Progenitor cell of endocrine pancreas (in vitro differentiated cells): Measurements from ENCODE around the gene UTP11. TPM values are rescaled to one million over a fixed set of nuclear protein-coding genes. Genes with fewer than 3 reads are reported as not detected.

Experiments used
- DNase-seq: peaks from one replicate; pipeline ENCODE4 v3.0.0; 2021; ENCODE audit warnings: low spot score; ENCODE audit not compliant: unreplicated experiment
- H3K27ac Mint-ChIP-seq: 2 replicates; pipeline ENCODE4 v1.8.0; 2021; ENCODE audit warnings: mild to moderate bottlenecking, moderate library complexity, mixed read lengths
- H3K27me3 Mint-ChIP-seq: 2 replicates; pipeline ENCODE4 v1.8.0; 2021; ENCODE audit warnings: mixed read lengths
- H3K36me3 Mint-ChIP-seq: 2 replicates; pipeline ENCODE4 v1.8.0; 2022; ENCODE audit warnings: mixed read lengths; ENCODE audit not compliant: insufficient read depth
- H3K4me1 Mint-ChIP-seq: 2 replicates; pipeline ENCODE4 v1.8.0; 2021; ENCODE audit warnings: low read depth, mixed read lengths
- H3K4me3 Mint-ChIP-seq: 2 replicates; pipeline ENCODE4 v1.8.0; 2021; ENCODE audit warnings: low read depth, mild to moderate bottlenecking, moderate library complexity, mixed read lengths
- H3K9me3 Mint-ChIP-seq: 2 replicates; pipeline ENCODE4 v1.8.0; 2021; ENCODE audit warnings: low read depth, mixed read lengths
- total RNA-seq: library from RNA; stranded (reverse); gene quantifications from 2 replicates; pipeline ENCODE4 v1.2.1, GENCODE V29; 2021
- TF ChIP-seq, protein P1 (sequence below): fragments of 200-600 bp; sonication (generic); IDR thresholded peaks from one replicate; pipeline ENCODE4 v1.5.0; 2021; ENCODE audit warnings: antibody characterized with exemption, mild to moderate bottlenecking; ENCODE audit not compliant: unreplicated experiment

UTP11 gene
- total RNA-seq, 1 donor from 2014 or later, result 23.8 TPM

DNA sequence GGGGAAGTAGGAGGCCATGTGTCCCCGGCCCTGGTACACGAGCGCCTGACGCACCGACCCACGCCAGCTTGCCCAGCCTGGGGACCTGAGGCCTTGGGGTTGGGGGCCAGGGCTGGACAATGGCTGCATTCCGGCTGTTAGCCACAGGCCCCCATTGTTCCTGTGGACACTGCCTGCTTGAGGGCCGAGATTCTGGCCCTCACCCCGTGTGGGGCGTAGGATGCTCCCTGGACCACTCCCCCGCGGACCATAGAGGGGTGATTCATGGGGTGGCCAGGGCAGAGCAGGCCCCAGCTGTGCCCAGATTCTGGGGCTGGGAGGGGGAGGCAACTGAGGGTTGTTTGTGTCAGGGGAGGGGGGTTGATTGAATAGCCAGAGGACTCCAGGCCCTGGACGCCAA lies 22.3 kb downstream of the UTP11 start:
- H3K4me3 Mint-ChIP-seq, result no peak overlapping the region
- TF ChIP-seq, protein P1, sequence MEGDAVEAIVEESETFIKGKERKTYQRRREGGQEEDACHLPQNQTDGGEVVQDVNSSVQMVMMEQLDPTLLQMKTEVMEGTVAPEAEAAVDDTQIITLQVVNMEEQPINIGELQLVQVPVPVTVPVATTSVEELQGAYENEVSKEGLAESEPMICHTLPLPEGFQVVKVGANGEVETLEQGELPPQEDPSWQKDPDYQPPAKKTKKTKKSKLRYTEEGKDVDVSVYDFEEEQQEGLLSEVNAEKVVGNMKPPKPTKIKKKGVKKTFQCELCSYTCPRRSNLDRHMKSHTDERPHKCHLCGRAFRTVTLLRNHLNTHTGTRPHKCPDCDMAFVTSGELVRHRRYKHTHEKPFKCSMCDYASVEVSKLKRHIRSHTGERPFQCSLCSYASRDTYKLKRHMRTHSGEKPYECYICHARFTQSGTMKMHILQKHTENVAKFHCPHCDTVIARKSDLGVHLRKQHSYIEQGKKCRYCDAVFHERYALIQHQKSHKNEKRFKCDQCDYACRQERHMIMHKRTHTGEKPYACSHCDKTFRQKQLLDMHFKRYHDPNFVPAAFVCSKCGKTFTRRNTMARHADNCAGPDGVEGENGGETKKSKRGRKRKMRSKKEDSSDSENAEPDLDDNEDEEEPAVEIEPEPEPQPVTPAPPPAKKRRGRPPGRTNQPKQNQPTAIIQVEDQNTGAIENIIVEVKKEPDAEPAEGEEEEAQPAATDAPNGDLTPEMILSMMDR, result no peak
- DNase-seq, result no peak
- H3K27me3 Mint-ChIP-seq, result peaks cover 15% of the 10 kb centered on the region
- no peaks in the 10 kb centered on the region for H3K36me3 Mint-ChIP-seq
- no peaks in the 10 kb centered on the region for H3K9me3 Mint-ChIP-seq
- peaks cover 12% of the 10 kb centered on the region for H3K4me1 Mint-ChIP-seq
- H3K27ac Mint-ChIP-seq, result no peak overlapping the region

DNA sequence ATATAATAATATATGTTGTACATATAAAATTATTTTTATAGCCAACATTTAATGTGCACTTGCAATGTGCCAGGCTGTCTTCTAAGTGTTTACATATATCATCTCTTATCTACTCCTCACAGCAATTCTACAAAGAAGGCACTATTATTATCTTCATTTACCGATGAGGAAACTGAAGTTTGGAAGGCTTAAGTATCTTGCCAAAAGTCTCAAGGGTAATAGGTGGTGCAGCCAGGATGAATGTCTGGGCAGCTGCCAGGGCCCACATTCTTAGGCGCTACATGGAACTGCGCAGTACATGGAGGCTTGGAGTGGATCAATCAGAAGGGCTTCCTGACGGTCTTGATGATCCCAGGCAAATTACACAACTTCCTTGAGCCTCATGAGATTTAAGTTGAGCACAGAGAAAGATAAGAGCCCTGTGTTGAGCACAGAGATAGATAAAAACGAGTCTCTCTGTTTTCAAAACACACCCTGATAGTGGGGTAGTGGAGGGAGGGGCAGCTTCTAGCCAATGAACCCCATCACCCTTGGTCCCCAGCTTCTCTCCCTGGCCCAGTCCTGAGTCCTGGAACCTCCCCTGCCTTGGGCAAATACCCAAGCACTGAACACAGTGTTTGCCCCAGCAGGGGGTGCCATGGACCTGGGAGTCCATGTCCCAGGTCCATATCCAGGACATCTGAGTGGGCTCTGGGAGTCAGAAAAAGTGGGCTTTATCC lies 24.8 kb downstream of the UTP11 start:
- no peak overlapping the region for H3K4me3 Mint-ChIP-seq
- no peak for DNase-seq
- H3K27me3 Mint-ChIP-seq, result peaks cover 37% of the 10 kb centered on the region
- no peaks in the 10 kb centered on the region for H3K36me3 Mint-ChIP-seq
- H3K27ac Mint-ChIP-seq, result no peak overlapping the region
- TF ChIP-seq, protein P1, result peak; percentile 34
- no peaks in the 10 kb centered on the region for H3K4me1 Mint-ChIP-seq
- H3K9me3 Mint-ChIP-seq, result no peaks in the 10 kb centered on the region

DNA sequence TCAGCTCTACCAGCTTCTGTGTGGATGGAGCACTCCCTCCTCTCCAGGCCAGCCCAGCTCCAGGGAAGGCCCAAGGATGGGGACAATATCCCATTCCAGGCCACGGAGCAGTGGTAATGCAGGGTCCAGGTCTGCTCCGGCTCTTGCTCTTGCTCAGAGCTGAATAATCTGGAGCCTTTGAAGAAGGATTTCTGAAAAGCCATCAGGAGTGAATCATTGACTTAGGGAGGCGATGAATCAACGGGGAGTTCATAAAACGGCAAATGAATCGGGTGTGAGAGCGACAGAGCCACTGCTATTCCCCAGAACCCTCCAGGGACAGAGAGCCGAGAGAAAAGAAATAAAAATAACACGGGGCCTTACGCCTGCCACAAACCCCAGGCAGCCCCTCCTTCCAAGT lies 26.3 kb downstream of the UTP11 start:
- no peak overlapping the region for H3K4me3 Mint-ChIP-seq
- TF ChIP-seq, protein P1, result no peak
- peaks cover 52% of the 10 kb centered on the region for H3K27me3 Mint-ChIP-seq
- no peak for DNase-seq
- H3K27ac Mint-ChIP-seq, result no peak overlapping the region
- H3K4me1 Mint-ChIP-seq, result no peaks in the 10 kb centered on the region
- H3K9me3 Mint-ChIP-seq, result no peaks in the 10 kb centered on the region
- no peaks in the 10 kb centered on the region for H3K36me3 Mint-ChIP-seq

DNA sequence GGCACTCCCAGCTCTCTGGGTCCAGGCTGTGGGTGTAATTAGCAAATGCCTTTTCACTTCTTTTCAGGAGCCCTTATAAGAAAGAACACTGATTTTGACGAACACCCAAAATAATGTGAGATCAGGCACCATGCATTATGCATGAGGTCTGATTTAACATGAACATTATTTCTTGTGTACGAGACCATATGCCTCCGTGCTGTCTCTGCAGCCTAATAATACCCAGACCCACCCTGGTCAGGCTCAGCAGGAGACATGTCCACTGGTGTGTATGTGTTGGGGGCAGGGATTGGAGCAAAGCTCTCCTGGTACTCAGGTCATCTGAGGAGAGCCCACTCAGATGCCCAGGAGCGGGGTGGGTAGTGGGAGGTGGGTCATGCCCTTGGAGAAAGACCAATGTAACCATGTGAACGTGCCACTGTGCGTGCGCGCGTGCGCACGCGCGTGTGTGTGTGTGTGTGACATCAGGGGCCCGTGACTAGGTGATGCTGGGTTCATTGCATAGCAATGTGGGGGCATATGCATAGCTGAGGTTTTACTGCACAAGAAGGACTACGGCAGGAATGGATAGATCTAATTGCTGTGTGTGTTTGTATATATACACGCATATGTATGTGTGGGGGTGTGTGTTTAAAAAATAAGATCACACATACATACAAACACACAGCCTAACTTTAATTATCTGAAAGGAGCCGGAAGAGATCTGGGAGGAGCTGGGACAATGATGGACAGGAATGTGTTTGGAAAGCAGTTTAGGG lies 27.0 kb downstream of the UTP11 start:
- H3K36me3 Mint-ChIP-seq, result no peaks in the 10 kb centered on the region
- no peak overlapping the region for H3K27ac Mint-ChIP-seq
- no peaks in the 10 kb centered on the region for H3K4me1 Mint-ChIP-seq
- peaks cover 53% of the 10 kb centered on the region for H3K27me3 Mint-ChIP-seq
- H3K9me3 Mint-ChIP-seq, result no peaks in the 10 kb centered on the region
- TF ChIP-seq, protein P1, result no peak
- no peak for DNase-seq
- H3K4me3 Mint-ChIP-seq, result no peak overlapping the region

DNA sequence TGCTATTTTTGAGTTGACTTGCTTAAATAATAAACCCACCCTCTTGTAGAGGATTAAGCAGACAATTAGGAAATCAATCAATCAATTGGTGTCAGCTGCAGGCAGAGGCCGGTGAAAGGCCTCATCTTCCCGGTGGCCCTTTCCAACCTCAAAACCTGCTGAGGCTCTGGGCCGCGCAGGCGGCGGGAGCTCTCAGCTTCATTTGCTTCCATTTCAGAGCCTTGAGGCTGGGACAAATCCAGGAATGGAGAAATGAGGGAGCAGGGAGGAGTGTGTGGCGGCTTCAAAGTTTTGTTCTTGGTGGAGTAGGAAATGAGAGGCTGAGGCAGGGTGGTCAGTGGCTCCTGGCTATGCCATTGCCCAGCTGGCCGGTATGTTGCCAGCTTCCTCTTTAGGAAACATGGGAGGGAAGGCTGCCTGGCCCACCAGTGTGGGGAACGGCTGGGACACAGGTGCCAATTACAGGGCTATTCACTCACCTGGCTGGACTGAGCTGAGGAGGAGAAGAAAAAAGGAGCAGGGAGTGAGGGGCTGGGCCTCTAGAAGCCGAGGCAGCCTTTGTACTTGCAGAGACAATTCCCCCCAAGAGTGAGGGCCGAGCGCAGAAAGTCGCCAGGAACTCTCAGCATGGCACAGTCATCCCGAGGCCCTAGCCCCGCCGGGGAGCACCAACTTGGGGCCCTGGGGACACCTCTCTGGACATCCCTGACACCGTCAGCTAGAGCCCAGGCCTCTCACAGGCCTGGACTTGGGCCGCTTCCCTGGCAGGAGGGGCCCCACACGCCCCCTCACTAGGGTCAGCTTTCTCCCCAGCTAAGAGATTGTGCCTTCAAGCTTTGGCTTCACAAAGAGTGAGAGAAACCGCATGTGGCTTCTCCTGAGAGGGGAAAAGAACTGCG lies 29.7 kb downstream of the UTP11 start:
- H3K36me3 Mint-ChIP-seq, result no peaks in the 10 kb centered on the region
- TF ChIP-seq, protein P1, result no peak
- no peak overlapping the region for H3K4me3 Mint-ChIP-seq
- no peak for DNase-seq
- no peaks in the 10 kb centered on the region for H3K9me3 Mint-ChIP-seq
- peaks cover 60% of the 10 kb centered on the region for H3K27me3 Mint-ChIP-seq
- H3K27ac Mint-ChIP-seq, result no peak overlapping the region
- no peaks in the 10 kb centered on the region for H3K4me1 Mint-ChIP-seq
